Measurements from ENCODE around the gene TMEM238.
A peak's percentile ranks its signal among the peaks of the same experiment; 100 is the strongest.

Gene TMEM238

DNA sequence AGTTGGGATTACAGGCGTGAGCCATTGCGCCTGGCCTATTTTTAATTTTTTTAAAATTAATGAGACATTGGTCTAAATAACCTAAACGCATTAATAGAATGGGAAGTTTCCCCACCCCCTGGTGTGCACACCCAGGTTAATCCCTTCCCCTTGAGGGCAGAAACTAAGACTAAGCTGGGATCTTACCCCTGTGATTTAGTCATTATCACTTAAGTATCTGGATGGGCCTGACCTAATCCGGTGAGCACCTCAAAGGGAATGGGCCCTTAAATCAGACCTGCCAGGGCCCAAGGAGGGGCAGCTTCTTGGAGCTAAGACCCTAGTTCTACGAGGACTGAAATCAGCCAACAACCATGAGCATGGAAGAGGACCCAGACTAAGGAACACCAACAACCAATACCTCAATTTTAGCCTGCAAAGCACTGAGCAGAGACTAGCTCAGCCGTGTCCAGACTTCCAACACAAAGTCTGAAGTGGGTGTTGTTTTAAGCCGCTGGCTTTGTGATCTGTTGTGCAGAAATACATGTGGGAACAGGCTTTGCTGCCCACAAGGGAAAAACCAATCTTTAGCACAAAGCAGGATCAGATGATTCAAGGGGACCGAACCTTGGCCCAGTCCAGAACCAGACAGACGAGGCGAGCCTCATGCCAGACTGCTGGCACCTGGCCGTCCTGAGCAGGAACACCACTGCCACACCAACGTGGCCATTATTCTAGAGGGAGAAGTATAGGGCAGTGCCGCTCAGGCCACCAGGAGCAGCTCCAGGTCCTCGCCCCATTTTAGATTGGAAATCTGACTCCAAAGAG lies 16.4 kb upstream of the TMEM238 start:
- Histone ChIP-seq H3K9me3 (ENCODE audit: control insufficient read depth in 1 of 2, low read length in 2 of 2) (no peaks in the 10 kb centered on the region), H3K4me1 (ENCODE audit: control insufficient read depth in 1 of 2, insufficient read depth in 2 of 2, low read length in 2 of 2) (peaks cover 0 to under 1% of the 10 kb centered on the region in 2 donors), H3K27ac (ENCODE audit: low read length) (no peak overlapping the region), H3K4me3 (ENCODE audit: low read depth in 1 of 2, low read length in 2 of 2) (no peak overlapping the region), H3K27me3 (ENCODE audit: low read depth, low read length) (no peaks in the 10 kb centered on the region), H3K36me3 (ENCODE audit: control insufficient read depth in 1 of 2, insufficient read depth in 2 of 2, low read length in 2 of 2) (peaks cover 31 to 35% of the 10 kb centered on the region in 2 donors)

DNA sequence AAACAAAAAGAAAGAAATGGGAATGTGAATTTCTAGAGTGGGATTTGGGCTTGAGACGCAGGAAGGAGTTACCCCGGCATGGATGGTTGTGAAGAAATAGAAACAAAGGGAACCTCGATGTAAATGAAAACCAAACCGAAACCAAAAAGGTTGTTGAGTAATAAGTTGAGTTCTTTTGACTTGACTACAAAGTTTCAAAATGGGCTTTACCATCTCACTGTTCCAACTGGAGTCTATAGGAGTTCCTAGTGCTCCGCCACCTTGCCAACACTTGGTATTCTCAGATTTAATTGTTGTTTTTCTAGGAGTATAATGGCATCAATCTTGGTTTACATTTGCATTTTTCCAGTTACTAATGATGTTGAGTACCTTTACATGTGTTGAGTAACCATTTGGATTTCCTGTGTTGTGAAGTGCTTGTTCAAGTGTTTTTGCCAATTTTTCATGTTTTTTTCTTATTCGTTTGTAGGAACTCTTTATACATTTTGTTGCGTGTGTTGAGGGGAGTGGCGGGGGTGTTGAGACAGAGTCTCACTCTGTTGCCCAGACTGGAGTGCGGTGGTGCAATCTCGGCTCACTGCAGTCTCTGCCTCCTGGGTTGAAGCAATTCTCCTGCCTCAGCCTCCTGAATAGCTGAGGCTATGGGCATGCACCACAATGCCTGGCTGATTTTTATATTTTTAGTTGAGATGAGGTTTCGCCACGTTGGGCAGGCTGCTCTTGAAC lies 14.3 kb upstream of the TMEM238 start:
- H3K27ac ChIP-seq (ENCODE audit: low read length): no peak overlapping the region
- H3K9me3 ChIP-seq (ENCODE audit: control insufficient read depth in 1 of 2, low read length in 2 of 2): no peaks in the 10 kb centered on the region
- no peak overlapping the region for H3K4me3 ChIP-seq (ENCODE audit: low read depth in 1 of 2, low read length in 2 of 2)
- no peaks in the 10 kb centered on the region for H3K4me1 ChIP-seq (ENCODE audit: control insufficient read depth in 1 of 2, insufficient read depth in 2 of 2, low read length in 2 of 2)
- H3K36me3 ChIP-seq (ENCODE audit: control insufficient read depth in 1 of 2, insufficient read depth in 2 of 2, low read length in 2 of 2): peaks cover 21 to 29% of the 10 kb centered on the region in 2 donors
- H3K27me3 ChIP-seq (ENCODE audit: low read depth, low read length): no peaks in the 10 kb centered on the region

DNA sequence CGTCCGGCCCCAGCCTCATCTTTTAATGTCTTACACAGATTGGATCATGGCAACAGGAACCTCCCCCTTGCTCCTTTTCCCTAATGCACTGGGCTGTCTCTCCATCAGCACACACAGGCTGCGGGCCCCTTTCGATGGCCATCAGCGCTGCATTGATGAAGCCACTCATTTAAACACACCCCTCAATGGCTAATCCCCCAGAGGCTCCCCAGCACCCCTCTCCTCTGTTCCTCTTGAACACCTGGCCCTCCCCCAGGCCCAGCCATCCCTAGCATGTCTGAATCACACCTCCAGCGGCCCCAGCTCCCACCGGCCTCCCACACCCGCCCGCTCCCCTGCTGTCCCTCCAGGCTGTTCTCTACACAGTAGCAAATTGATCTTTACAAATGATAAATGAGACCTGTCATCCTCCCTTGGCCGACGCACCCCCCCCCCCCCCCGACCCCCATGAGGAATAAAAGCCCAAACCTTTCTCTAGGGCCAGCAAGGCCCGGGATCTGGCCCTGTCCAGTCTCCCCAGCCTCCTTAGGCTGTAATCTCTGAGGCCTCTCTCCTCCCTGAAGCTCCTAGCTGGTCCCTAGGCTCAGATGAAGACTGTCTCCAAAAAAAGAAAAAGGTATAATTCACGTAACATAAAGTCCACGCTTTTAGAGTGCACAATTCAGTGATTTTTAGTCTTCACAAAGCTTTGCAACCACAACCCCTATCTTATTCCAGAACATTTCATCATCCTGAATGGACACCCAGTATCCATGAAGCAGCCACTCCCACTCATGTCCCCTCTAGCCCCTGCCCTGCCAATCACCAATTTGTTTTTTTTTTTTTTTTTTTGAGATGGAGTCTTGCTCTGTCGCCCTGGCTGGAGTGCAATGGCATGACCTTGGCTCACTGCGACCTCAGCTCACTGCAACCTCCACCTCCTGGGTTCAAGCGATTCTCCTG lies 9.0 kb upstream of the TMEM238 start:
- H3K4me3 ChIP-seq (ENCODE audit: low read depth in 1 of 2, low read length in 2 of 2): no peak overlapping the region
- peaks cover 23 to 25% of the 10 kb centered on the region in 2 donors for H3K36me3 ChIP-seq (ENCODE audit: control insufficient read depth in 1 of 2, insufficient read depth in 2 of 2, low read length in 2 of 2)
- peaks cover 6 to 16% of the 10 kb centered on the region in 2 donors for H3K4me1 ChIP-seq (ENCODE audit: control insufficient read depth in 1 of 2, insufficient read depth in 2 of 2, low read length in 2 of 2)
- no peak overlapping the region for H3K27ac ChIP-seq (ENCODE audit: low read length)
- no peaks in the 10 kb centered on the region for H3K9me3 ChIP-seq (ENCODE audit: control insufficient read depth in 1 of 2, low read length in 2 of 2)
- no peaks in the 10 kb centered on the region for H3K27me3 ChIP-seq (ENCODE audit: low read depth, low read length)

DNA sequence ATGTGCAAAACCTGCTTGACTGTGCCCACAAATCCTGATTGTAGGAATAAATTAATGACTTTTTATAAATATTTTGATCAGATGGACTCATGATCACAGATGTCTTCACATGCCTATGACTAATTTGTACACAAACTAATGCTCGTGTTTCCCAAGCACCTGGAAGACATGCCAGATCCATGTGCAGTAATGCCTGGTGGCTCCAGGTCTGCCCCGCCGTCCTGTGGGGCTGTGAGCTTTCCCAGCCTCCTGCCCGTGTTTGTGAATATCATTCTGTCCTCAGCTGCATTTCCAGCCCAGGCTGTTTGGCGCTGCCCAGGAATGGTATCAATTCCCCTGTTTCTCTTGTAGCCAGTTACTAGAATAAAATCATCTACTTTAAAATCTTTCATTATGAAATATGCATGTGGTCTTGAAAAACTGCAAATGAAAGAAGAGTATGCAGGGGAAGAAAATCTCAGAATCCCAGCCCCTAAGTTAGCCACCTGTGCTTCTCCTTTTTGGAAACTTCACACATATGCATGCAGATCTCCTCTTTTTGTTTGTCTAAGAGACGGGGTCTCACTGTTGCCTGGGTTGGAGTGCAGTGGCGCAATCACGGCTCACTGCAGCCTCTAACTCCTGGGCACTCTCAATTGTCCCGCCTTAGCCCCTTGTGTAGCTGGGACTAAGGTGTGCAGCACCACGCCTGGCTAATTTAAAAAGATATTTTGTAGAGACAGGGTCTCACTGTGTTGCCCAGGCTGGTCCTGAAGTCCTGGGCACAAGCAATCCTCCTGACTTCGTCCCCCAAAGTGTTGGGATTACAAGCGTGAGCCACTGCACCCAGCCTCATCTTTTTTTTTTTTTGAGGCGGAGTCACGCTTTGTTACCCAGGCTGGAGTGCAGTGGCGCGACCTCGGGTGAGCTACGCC lies 7.9 kb upstream of the TMEM238 start:
- H3K4me1 ChIP-seq (ENCODE audit: control insufficient read depth in 1 of 2, insufficient read depth in 2 of 2, low read length in 2 of 2): peaks cover 16 to 27% of the 10 kb centered on the region in 2 donors
- H3K27me3 ChIP-seq (ENCODE audit: low read depth, low read length): no peaks in the 10 kb centered on the region
- H3K9me3 ChIP-seq (ENCODE audit: control insufficient read depth in 1 of 2, low read length in 2 of 2): no peaks in the 10 kb centered on the region
- no peak overlapping the region for H3K27ac ChIP-seq (ENCODE audit: low read length)
- peaks cover 23 to 30% of the 10 kb centered on the region in 2 donors for H3K36me3 ChIP-seq (ENCODE audit: control insufficient read depth in 1 of 2, insufficient read depth in 2 of 2, low read length in 2 of 2)
- no peak overlapping the region for H3K4me3 ChIP-seq (ENCODE audit: low read depth in 1 of 2, low read length in 2 of 2)

DNA sequence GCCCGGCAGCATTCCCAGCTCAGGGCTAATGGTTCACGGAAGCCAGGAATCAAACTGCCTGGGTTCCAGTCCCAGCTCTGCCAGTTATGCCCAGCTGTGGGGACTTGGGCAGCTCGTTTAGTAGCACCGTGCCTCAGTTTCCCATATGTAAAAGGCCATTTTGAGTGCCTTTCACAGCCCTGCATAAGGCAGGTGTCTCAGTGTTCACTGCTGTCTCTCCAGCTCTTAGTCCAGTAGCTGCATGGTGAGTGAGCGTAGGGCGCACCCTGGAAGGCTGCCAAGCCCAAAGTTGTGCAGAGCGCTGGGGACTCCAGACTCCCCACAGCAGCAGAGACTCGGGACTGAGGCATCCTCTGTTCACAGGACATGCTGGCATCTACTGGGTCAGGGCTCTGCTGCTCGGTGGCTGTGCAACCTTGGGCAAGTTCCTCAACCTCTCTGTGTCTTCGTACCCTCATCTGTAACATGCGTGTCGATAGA lies 7.1 kb upstream of the TMEM238 start:
- H3K36me3 ChIP-seq (ENCODE audit: control insufficient read depth in 1 of 2, insufficient read depth in 2 of 2, low read length in 2 of 2): peaks cover 23 to 30% of the 10 kb centered on the region in 2 donors
- peaks cover 20 to 32% of the 10 kb centered on the region in 2 donors for H3K4me1 ChIP-seq (ENCODE audit: control insufficient read depth in 1 of 2, insufficient read depth in 2 of 2, low read length in 2 of 2)
- no peak overlapping the region for H3K27ac ChIP-seq (ENCODE audit: low read length)
- H3K9me3 ChIP-seq (ENCODE audit: control insufficient read depth in 1 of 2, low read length in 2 of 2): no peaks in the 10 kb centered on the region
- H3K4me3 ChIP-seq (ENCODE audit: low read depth in 1 of 2, low read length in 2 of 2): no peak overlapping the region
- H3K27me3 ChIP-seq (ENCODE audit: low read depth, low read length): no peaks in the 10 kb centered on the region

DNA sequence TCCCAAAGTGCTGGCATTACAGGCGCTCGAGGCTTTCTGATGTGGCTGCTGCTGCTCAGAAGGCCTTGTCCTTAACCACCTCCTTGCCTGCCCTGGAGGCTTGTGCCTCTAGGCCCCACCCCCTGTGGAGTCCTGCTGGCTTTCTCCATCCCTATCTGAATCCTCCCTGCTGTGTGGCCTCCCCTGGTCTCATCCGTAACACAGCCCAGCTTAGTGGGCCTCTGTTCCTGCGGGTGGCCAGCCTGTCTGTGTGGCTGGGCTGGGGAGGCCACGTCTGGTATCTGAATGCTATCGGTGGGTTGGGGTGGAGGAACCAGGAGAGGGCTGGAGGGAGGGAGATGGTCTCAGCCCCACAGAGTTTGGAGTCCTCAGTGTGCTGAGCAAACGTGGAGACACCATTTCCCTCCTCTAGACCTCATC lies 6.4 kb upstream of the TMEM238 start:
- Histone ChIP-seq H3K4me1 (ENCODE audit: control insufficient read depth in 1 of 2, insufficient read depth in 2 of 2, low read length in 2 of 2) (peaks cover 20 to 32% of the 10 kb centered on the region in 2 donors), H3K9me3 (ENCODE audit: control insufficient read depth in 1 of 2, low read length in 2 of 2) (no peaks in the 10 kb centered on the region), H3K36me3 (ENCODE audit: control insufficient read depth in 1 of 2, insufficient read depth in 2 of 2, low read length in 2 of 2) (peaks cover 23 to 31% of the 10 kb centered on the region in 2 donors), H3K4me3 (ENCODE audit: low read depth in 1 of 2, low read length in 2 of 2) (no peak overlapping the region), H3K27ac (ENCODE audit: low read length) (no peak overlapping the region), H3K27me3 (ENCODE audit: low read depth, low read length) (no peaks in the 10 kb centered on the region)

DNA sequence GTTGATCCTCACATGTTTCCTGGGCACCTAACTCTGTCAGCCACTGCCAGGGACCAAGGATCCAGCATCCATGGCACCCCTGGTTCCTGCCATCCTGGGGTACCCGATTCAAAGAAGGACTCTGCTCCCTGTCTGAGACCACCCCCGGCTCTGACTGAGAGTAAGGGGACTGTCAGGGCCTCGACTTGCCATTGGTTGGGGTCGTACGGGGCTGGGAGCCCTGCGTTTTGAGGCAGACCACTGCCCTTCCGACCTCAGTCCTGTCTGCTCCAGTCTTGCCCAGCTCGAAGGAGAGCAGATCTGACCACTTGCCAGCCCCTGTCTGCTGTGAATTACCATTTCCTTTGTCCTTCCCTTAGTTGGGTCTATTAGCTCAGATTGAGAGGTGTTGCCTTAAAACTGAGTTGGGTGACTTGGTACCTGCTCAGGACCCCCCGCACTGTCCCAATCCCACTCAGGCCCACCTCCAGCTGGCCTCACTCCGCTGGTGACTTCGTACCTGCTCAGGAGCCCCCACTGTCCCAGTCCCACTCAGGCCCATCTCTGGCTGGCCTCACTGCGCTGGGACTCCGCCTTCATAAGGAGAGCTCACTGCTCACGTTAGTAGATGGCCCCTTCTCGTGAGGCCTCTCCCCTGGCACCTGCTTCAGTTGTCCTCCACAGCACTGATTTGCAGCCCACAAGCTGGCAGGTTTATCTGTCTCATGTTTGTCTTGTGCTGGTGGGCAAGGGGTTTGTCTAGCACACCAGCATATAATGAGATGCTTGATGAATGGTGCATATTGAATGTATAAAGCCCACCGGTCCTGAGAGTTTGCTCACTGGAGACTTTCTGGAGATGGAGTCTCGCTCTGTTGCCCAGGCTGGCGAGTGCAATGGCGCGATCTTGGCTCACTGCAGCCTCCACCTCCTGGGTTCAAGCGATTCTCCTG lies 5.6 kb upstream of the TMEM238 start:
- Histone ChIP-seq H3K36me3 (ENCODE audit: control insufficient read depth in 1 of 2, insufficient read depth in 2 of 2, low read length in 2 of 2) (peaks cover 23 to 33% of the 10 kb centered on the region in 2 donors), H3K4me1 (ENCODE audit: control insufficient read depth in 1 of 2, insufficient read depth in 2 of 2, low read length in 2 of 2) (peaks cover 22 to 36% of the 10 kb centered on the region in 2 donors), H3K27me3 (ENCODE audit: low read depth, low read length) (no peaks in the 10 kb centered on the region), H3K4me3 (ENCODE audit: low read depth in 1 of 2, low read length in 2 of 2) (no peak overlapping the region), H3K27ac (ENCODE audit: low read length) (no peak overlapping the region), H3K9me3 (ENCODE audit: control insufficient read depth in 1 of 2, low read length in 2 of 2) (no peaks in the 10 kb centered on the region)

DNA sequence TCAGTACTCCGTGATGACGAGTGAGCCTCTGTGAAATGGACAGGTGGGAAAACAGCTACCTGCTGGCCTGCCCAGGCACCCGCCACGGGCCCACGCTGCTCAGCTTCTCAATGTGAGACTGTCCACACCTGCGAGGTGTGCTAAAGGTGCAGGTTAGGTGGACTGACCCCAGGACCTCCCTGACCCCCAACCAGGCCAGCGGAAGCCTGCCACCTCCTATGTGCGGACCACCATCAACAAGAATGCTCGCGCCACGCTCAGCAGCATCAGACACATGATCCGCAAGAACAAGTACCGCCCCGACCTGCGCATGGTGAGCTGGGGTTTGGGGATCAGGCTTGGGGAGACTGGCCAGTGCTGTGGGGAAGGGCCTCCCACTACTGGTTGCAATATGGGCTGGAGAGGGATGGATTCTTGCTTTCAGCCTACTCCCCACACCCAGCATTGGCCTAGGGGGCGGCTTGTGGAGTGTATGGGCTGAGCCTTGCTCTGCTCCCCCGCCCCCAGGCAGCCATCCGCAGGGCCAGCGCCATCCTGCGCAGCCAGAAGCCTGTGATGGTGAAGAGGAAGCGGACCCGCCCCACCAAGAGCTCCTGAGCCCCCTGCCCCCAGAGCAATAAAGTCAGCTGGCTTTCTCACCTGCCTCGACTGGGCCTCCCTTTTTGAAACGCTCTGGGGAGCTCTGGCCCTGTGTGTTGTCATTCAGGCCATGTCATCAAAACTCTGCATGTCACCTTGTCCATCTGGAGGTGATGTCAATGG lies 3.8 kb upstream of the TMEM238 start:
- H3K9me3 ChIP-seq (ENCODE audit: control insufficient read depth in 1 of 2, low read length in 2 of 2): no peaks in the 10 kb centered on the region
- peaks cover 23 to 33% of the 10 kb centered on the region in 2 donors for H3K36me3 ChIP-seq (ENCODE audit: control insufficient read depth in 1 of 2, insufficient read depth in 2 of 2, low read length in 2 of 2)
- no peaks in the 10 kb centered on the region for H3K27me3 ChIP-seq (ENCODE audit: low read depth, low read length)
- H3K4me1 ChIP-seq (ENCODE audit: control insufficient read depth in 1 of 2, insufficient read depth in 2 of 2, low read length in 2 of 2): peaks cover 24 to 46% of the 10 kb centered on the region in 2 donors
- peak overlapping the region; percentile 92 to 97 for H3K4me3 ChIP-seq (ENCODE audit: low read depth in 1 of 2, low read length in 2 of 2)
- no peak overlapping the region for H3K27ac ChIP-seq (ENCODE audit: low read length)

DNA sequence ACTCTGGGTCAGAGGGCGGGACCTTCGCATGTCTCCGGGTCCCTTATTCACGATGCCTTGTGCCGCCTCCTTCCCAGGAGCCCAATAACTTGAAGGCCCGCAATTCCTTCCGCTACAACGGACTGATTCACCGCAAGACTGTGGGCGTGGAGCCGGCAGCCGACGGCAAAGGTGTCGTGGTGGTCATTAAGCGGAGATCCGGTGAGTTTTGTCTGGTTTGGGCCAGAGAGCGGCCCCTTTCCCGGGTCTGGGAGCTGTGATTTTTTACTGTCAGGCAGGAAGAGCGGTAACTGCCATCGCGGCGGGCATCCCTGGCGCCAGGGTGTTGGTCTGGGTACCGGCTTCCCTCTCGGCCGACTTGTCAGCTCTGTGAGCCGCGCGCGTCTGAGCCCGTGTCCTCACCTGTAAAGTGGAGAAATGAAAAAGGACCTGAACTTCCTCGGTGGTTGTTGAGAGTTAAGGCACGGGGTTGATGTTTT lies 2.4 kb upstream of the TMEM238 start:
- Histone ChIP-seq H3K9me3 (ENCODE audit: control insufficient read depth in 1 of 2, low read length in 2 of 2) (no peaks in the 10 kb centered on the region), H3K4me1 (ENCODE audit: control insufficient read depth in 1 of 2, insufficient read depth in 2 of 2, low read length in 2 of 2) (peaks cover 24 to 46% of the 10 kb centered on the region in 2 donors), H3K27ac (ENCODE audit: low read length) (peak overlapping the region; percentile 85), H3K27me3 (ENCODE audit: low read depth, low read length) (no peaks in the 10 kb centered on the region), H3K36me3 (ENCODE audit: control insufficient read depth in 1 of 2, insufficient read depth in 2 of 2, low read length in 2 of 2) (peaks cover 23 to 33% of the 10 kb centered on the region in 2 donors), H3K4me3 (ENCODE audit: low read depth in 1 of 2, low read length in 2 of 2) (peak overlapping the region; percentile 92 to 97)

All from muscle layer of duodenum (tissue), 2 donors.